Measurements from ENCODE around the gene PIM3.
"Not testable (repeated sequence)": the region's sequence is repeated elsewhere in the genome, so short reads cannot be mapped to it uniquely, and the experiment has no call there.

GRCh38 chr22:49981799-49982198, 21.2 kb downstream of the PIM3 start:
- not testable (repeated sequence) for TF ChIP-seq CTCF (IDR thresholded peaks at IDR 0.05; ENCODE audit: low read depth, low read length, missing input control); TAF1 (conservative IDR thresholded peaks at IDR 0.05); GABPA (IDR thresholded peaks at IDR 0.05 in 1 of 2, conservative IDR thresholded peaks at IDR 0.05 in 1 of 2); RAD21 (IDR thresholded peaks at IDR 0.05); YY1 (IDR thresholded peaks at IDR 0.05); SP1 (IDR thresholded peaks at IDR 0.05); EGR1 (IDR thresholded peaks at IDR 0.05; ENCODE audit: low read depth in 2 of 2); RXRA (IDR thresholded peaks at IDR 0.05); REST (IDR thresholded peaks at IDR 0.05); MAX (IDR thresholded peaks at IDR 0.05); HNF4A (conservative IDR thresholded peaks at IDR 0.05); ZBTB33 (IDR thresholded peaks at IDR 0.05); ATF3 (IDR thresholded peaks at IDR 0.05); FOXA1 (IDR thresholded peaks at IDR 0.05)
